ENCODE results near the gene NDUFS8. TPM values are rescaled to one million over a fixed set of nuclear protein-coding genes. Genes with fewer than 3 reads are reported as not detected.
"Not testable (repeated sequence)": the region's sequence is repeated elsewhere in the genome, so short reads cannot be mapped to it uniquely, and the experiment has no call there.

Gene NDUFS8
- total and polyA plus RNA-seq, 2 of the 13 experiments (the other 11 are each of a cell fraction or from before 2014, with no cell fraction given) = 96.7 to 158 TPM

GRCh38 chr11:67995129-67995528, 35.4 kb upstream of the NDUFS8 start:
- H3K27ac ChIP-seq (ENCODE audit: extremely low read length, insufficient read depth, low read length); H3K4me2 ChIP-seq (ENCODE audit: low read depth, low read length); FAIRE-seq; intact Hi-C loops (cut with micrococcal nuclease; ENCODE audit: unreplicated experiment); in situ Hi-C loops (cut with HindIII; ENCODE audit: extremely low pct_ligation_motif_present, low pct_unique_long_range_greater_than_20kb); ATAC-seq; CTCF ChIA-PET (ENCODE audit: low intra/inter-chr PET ratio, low total read pairs); POLR2A ChIA-PET; H3K9ac ChIP-seq (ENCODE audit: insufficient read depth, low read depth, low read length); H3K4me3 ChIP-seq (replicated peaks in 1 of 3; ENCODE audit: insufficient read depth in 1 of 3, low read depth in 2 of 3, low read length in 3 of 3); H3K4me1 ChIP-seq (ENCODE audit: insufficient read depth, low read length); BruUV-seq (replicated peaks); H2AFZ ChIP-seq (ENCODE audit: low read length); H3K9me3 ChIP-seq (ENCODE audit: low read length); DNase-seq (ENCODE audit: low spot score); H3K27me3 ChIP-seq (ENCODE audit: control insufficient read depth in 1 of 2, insufficient read depth in 2 of 2, low read length in 2 of 2); H4K20me1 ChIP-seq (ENCODE audit: insufficient read depth, low read length); H3K36me3 ChIP-seq (replicated peaks in 1 of 2; ENCODE audit: control insufficient read depth in 1 of 2, insufficient read depth in 2 of 2, low read length in 2 of 2); H3K79me2 ChIP-seq (ENCODE audit: insufficient read depth, low read length): not testable (repeated sequence)
- WGBS (ENCODE audit: low lambda C conversion rate) = 100% methylated on average over 1 of the region's 3 CpGs

- FAIRE-seq; intact Hi-C loops (cut with micrococcal nuclease; ENCODE audit: unreplicated experiment): not testable (repeated sequence)
Observed at GRCh38 chr11:67995579-67995978, 34.9 kb upstream of the NDUFS8 start.

GRCh38 chr11:67996051-67996450, 34.4 kb upstream of the NDUFS8 start:
- no peak overlapping the region for H3K9ac ChIP-seq (ENCODE audit: insufficient read depth, low read depth, low read length)
- 92% methylated on average over 13 of the region's 13 CpGs for WGBS (ENCODE audit: low lambda C conversion rate)
- H2AFZ ChIP-seq (ENCODE audit: low read length) = no peak overlapping the region
- H3K4me2 ChIP-seq (ENCODE audit: low read depth, low read length) = no peak overlapping the region
- in situ Hi-C loops (cut with HindIII; ENCODE audit: extremely low pct_ligation_motif_present, low pct_unique_long_range_greater_than_20kb) (no loop called here), intact Hi-C loops (cut with micrococcal nuclease; ENCODE audit: unreplicated experiment) (no loop called here)
- H3K4me1 ChIP-seq (ENCODE audit: insufficient read depth, low read length) = no peaks in the 10 kb centered on the region
- no peak for ATAC-seq
- H3K79me2 ChIP-seq (ENCODE audit: insufficient read depth, low read length) = no peaks in the 10 kb centered on the region
- H3K9me3 ChIP-seq (ENCODE audit: low read length) = no peaks in the 10 kb centered on the region
- H3K4me3 ChIP-seq (replicated peaks in 1 of 3; ENCODE audit: insufficient read depth in 1 of 3, low read depth in 2 of 3, low read length in 3 of 3) = no peak overlapping the region
- no peak overlapping the region for H3K27ac ChIP-seq (ENCODE audit: extremely low read length, insufficient read depth, low read length)
- H4K20me1 ChIP-seq (ENCODE audit: insufficient read depth, low read length) = no peaks in the 10 kb centered on the region
- no TSS peak for BruUV-seq (replicated peaks)
- POLR2A ChIA-PET = no interaction called here
- no peak for DNase-seq (ENCODE audit: low spot score)
- no peak for FAIRE-seq
- H3K36me3 ChIP-seq (replicated peaks in 1 of 2; ENCODE audit: control insufficient read depth in 1 of 2, insufficient read depth in 2 of 2, low read length in 2 of 2) = no peaks in the 10 kb centered on the region
- CTCF ChIA-PET (ENCODE audit: low intra/inter-chr PET ratio, low total read pairs) = no interaction called here
- H3K27me3 ChIP-seq (ENCODE audit: control insufficient read depth in 1 of 2, insufficient read depth in 2 of 2, low read length in 2 of 2) = no peaks in the 10 kb centered on the region
- TF ChIP-seq ZNF770 (CRISPR knock-in tag; IDR thresholded peaks at IDR 0.05) (no peak), ZNF20 (CRISPR knock-in tag; IDR thresholded peaks at IDR 0.05) (no peak), HIVEP1 (CRISPR knock-in tag; IDR thresholded peaks at IDR 0.05) (no peak), ZSCAN9 (CRISPR knock-in tag; IDR thresholded peaks at IDR 0.05; ENCODE audit: borderline replicate concordance) (no peak), FUBP1 (CRISPR knock-in tag; IDR thresholded peaks at IDR 0.05; ENCODE audit: borderline replicate concordance) (no peak), XRCC5 (optimal IDR thresholded peaks at IDR 0.05; ENCODE audit: low read length) (no peak), HCFC1 (IDR thresholded peaks at IDR 0.05; ENCODE audit: low read depth, low read length) (no peak), ZNF768 (CRISPR knock-in tag; IDR thresholded peaks at IDR 0.05) (no peak), MIER3 (CRISPR knock-in tag; IDR thresholded peaks at IDR 0.05; ENCODE audit: borderline replicate concordance) (no peak)

More at GRCh38 chr11:67995579-67995978, 34.9 kb upstream of the NDUFS8 start:
- BruUV-seq (replicated peaks); H3K9ac ChIP-seq (ENCODE audit: insufficient read depth, low read depth, low read length); POLR2A ChIA-PET; H4K20me1 ChIP-seq (ENCODE audit: insufficient read depth, low read length); DNase-seq (ENCODE audit: low spot score); H3K27ac ChIP-seq (ENCODE audit: extremely low read length, insufficient read depth, low read length); H3K36me3 ChIP-seq (replicated peaks in 1 of 2; ENCODE audit: control insufficient read depth in 1 of 2, insufficient read depth in 2 of 2, low read length in 2 of 2); ATAC-seq; CTCF ChIA-PET (ENCODE audit: low intra/inter-chr PET ratio, low total read pairs); H3K79me2 ChIP-seq (ENCODE audit: insufficient read depth, low read length); H3K27me3 ChIP-seq (ENCODE audit: control insufficient read depth in 1 of 2, insufficient read depth in 2 of 2, low read length in 2 of 2); H3K9me3 ChIP-seq (ENCODE audit: low read length); in situ Hi-C loops (cut with HindIII; ENCODE audit: extremely low pct_ligation_motif_present, low pct_unique_long_range_greater_than_20kb); H3K4me2 ChIP-seq (ENCODE audit: low read depth, low read length); H3K4me3 ChIP-seq (replicated peaks in 1 of 3; ENCODE audit: insufficient read depth in 1 of 3, low read depth in 2 of 3, low read length in 3 of 3); H3K4me1 ChIP-seq (ENCODE audit: insufficient read depth, low read length); H2AFZ ChIP-seq (ENCODE audit: low read length): not testable (repeated sequence)
- no CpG with 5 or more reads among the region's 14 CpGs for WGBS (ENCODE audit: low lambda C conversion rate)
